Measurements from ENCODE around the gene STAM.

The STAM gene

DNA sequence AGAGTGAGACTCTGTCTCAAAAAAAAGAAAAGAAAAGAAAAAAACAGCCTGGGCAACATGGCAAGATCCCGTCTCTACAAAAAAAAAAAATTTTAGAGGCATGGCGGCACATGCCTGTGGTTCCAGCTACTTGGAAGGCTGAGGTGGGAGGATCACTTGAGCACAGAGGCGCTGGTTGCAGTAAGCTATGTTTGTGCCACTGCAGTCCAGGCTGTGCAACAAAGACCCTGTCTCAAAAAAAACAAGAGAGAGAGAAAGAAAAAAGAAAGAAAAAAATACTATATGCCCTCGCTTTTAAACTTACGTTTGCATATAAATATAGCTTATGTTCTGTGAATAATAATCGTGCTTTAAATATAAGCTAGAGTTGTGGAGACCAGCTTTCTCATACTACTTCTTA lies 38.0 kb upstream of the STAM start:
- no peaks in the 10 kb centered on the region for H3K79me2 ChIP-seq (ENCODE audit: insufficient read depth, low read length)
- no peak overlapping the region for H3K4me3 ChIP-seq (ENCODE audit: low read length, poor library complexity, severe bottlenecking)
- H3K27me3 ChIP-seq (ENCODE audit: insufficient read depth, low read length, poor library complexity, severe bottlenecking), result no peaks in the 10 kb centered on the region
- no peaks in the 10 kb centered on the region for H3K4me1 ChIP-seq (ENCODE audit: insufficient read depth, low read length, poor library complexity, severe bottlenecking)
- H3K9me2 ChIP-seq (replicated peaks; ENCODE audit: low read depth, low read length), result no peaks in the 10 kb centered on the region
- no peak for TF ChIP-seq EZH2phosphoT487 (IDR thresholded peaks at IDR 0.05; ENCODE audit: borderline replicate concordance)
- TF ChIP-seq, protein P1, sequence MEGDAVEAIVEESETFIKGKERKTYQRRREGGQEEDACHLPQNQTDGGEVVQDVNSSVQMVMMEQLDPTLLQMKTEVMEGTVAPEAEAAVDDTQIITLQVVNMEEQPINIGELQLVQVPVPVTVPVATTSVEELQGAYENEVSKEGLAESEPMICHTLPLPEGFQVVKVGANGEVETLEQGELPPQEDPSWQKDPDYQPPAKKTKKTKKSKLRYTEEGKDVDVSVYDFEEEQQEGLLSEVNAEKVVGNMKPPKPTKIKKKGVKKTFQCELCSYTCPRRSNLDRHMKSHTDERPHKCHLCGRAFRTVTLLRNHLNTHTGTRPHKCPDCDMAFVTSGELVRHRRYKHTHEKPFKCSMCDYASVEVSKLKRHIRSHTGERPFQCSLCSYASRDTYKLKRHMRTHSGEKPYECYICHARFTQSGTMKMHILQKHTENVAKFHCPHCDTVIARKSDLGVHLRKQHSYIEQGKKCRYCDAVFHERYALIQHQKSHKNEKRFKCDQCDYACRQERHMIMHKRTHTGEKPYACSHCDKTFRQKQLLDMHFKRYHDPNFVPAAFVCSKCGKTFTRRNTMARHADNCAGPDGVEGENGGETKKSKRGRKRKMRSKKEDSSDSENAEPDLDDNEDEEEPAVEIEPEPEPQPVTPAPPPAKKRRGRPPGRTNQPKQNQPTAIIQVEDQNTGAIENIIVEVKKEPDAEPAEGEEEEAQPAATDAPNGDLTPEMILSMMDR (conservative IDR thresholded peaks at IDR 0.05; ENCODE audit: low read length), result no peak
- no peaks in the 10 kb centered on the region for H4K20me1 ChIP-seq (ENCODE audit: insufficient read depth, low read length, poor library complexity, severe bottlenecking)
- H3K4me2 ChIP-seq (ENCODE audit: low read depth, low read length, poor library complexity, severe bottlenecking), result no peak overlapping the region
- H3K9me3 ChIP-seq (ENCODE audit: insufficient read depth, low read depth, low read length), result no peaks in the 10 kb centered on the region
- H3K36me3 ChIP-seq (ENCODE audit: insufficient read depth, low read length), result no peaks in the 10 kb centered on the region
- no peak overlapping the region for H3K9ac ChIP-seq (ENCODE audit: low read depth, low read length, poor library complexity, severe bottlenecking)
- H3F3A ChIP-seq (ENCODE audit: low read depth), result no peaks in the 10 kb centered on the region
- H2AFZ ChIP-seq (ENCODE audit: low read length), result no peak overlapping the region

DNA sequence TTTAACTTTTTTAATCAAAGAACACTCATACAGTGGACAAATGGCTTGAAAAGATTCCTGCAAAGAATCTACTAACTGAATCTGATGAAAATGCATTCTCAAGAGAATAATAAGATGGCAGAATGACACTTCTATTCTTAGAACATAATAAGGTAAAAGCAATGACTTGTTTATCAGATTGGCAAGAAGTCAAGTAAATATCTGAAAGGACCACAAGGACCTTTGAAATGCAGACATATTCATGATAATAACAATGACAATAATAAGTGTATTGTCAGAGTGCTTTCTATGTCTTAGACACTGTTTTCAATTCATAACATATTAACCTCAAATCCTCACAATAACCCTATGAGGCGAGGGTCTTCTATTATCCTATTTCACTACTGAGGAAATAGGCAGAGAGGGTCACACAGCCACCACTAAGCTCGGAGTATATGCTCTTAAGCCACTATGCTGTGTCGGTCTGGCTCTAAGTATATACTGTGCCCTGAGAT lies 37.4 kb upstream of the STAM start:
- H3K9me2 ChIP-seq (replicated peaks; ENCODE audit: low read depth, low read length), result no peaks in the 10 kb centered on the region
- H3K79me2 ChIP-seq (ENCODE audit: insufficient read depth, low read length), result no peaks in the 10 kb centered on the region
- H3K9ac ChIP-seq (ENCODE audit: low read depth, low read length, poor library complexity, severe bottlenecking), result no peak overlapping the region
- H3K27me3 ChIP-seq (ENCODE audit: insufficient read depth, low read length, poor library complexity, severe bottlenecking), result no peaks in the 10 kb centered on the region
- H3F3A ChIP-seq (ENCODE audit: low read depth), result no peaks in the 10 kb centered on the region
- H4K20me1 ChIP-seq (ENCODE audit: insufficient read depth, low read length, poor library complexity, severe bottlenecking), result no peaks in the 10 kb centered on the region
- no peak overlapping the region for H3K4me3 ChIP-seq (ENCODE audit: low read length, poor library complexity, severe bottlenecking)
- H2AFZ ChIP-seq (ENCODE audit: low read length), result no peak overlapping the region
- no peak for TF ChIP-seq EZH2phosphoT487 (IDR thresholded peaks at IDR 0.05; ENCODE audit: borderline replicate concordance)
- TF ChIP-seq, protein P1 (conservative IDR thresholded peaks at IDR 0.05; ENCODE audit: low read length), result no peak
- H3K9me3 ChIP-seq (ENCODE audit: insufficient read depth, low read depth, low read length), result no peaks in the 10 kb centered on the region
- no peaks in the 10 kb centered on the region for H3K4me1 ChIP-seq (ENCODE audit: insufficient read depth, low read length, poor library complexity, severe bottlenecking)
- H3K36me3 ChIP-seq (ENCODE audit: insufficient read depth, low read length), result no peaks in the 10 kb centered on the region
- H3K4me2 ChIP-seq (ENCODE audit: low read depth, low read length, poor library complexity, severe bottlenecking), result no peak overlapping the region

DNA sequence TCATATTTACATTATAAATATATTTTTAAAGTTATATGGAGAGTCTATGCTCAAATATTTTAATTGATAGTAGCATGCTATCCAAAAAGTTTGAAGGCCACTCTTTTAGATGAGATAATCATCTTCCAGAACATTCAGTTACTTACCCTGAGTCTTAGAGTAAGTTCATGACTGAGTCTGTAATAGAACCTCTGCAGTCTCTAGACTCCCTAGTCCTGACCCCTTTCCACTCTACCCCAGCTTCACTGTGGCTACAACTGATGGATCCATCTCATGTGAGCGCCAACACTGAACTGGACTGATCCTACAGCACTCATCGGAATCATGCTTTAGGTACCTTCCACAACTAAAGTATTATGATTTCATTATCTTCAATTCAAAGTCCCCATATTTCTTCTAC lies 36.9 kb upstream of the STAM start:
- Histone ChIP-seq H3K9ac (ENCODE audit: low read depth, low read length, poor library complexity, severe bottlenecking) (no peak overlapping the region), H4K20me1 (ENCODE audit: insufficient read depth, low read length, poor library complexity, severe bottlenecking) (no peaks in the 10 kb centered on the region), H3K36me3 (ENCODE audit: insufficient read depth, low read length) (no peaks in the 10 kb centered on the region), H3K4me3 (ENCODE audit: low read length, poor library complexity, severe bottlenecking) (no peak overlapping the region), H2AFZ (ENCODE audit: low read length) (no peak overlapping the region), H3F3A (ENCODE audit: low read depth) (no peaks in the 10 kb centered on the region), H3K9me3 (ENCODE audit: insufficient read depth, low read depth, low read length) (no peaks in the 10 kb centered on the region), H3K79me2 (ENCODE audit: insufficient read depth, low read length) (no peaks in the 10 kb centered on the region), H3K4me2 (ENCODE audit: low read depth, low read length, poor library complexity, severe bottlenecking) (peak overlapping the region; percentile 21), H3K4me1 (ENCODE audit: insufficient read depth, low read length, poor library complexity, severe bottlenecking) (no peaks in the 10 kb centered on the region), H3K27me3 (ENCODE audit: insufficient read depth, low read length, poor library complexity, severe bottlenecking) (no peaks in the 10 kb centered on the region), H3K9me2 (replicated peaks; ENCODE audit: low read depth, low read length) (no peaks in the 10 kb centered on the region)
- no peak for TF ChIP-seq EZH2phosphoT487 (IDR thresholded peaks at IDR 0.05; ENCODE audit: borderline replicate concordance)
- TF ChIP-seq, protein P1 (conservative IDR thresholded peaks at IDR 0.05; ENCODE audit: low read length), result no peak

All from Loucy (cell line).